LNCaP clone FGC (cell line): ENCODE data around the gene MAP4K4.

Experiments
- DNase-seq: peaks from one replicate; pipeline ENCODE4 v3.0.0-alpha.2; 2011; ENCODE audit warnings: low read depth
- H3K4me3 ChIP-seq: 2 replicates; pipeline ENCODE4 v1.5.1; 2011; ENCODE audit warnings: mild to moderate bottlenecking, low read depth, low read length, control low read depth
- CTCF ChIP-seq: IDR thresholded peaks from 2 replicates; pipeline ENCODE4 v1.5.1; 2012; ENCODE audit warnings: mild to moderate bottlenecking; ENCODE audit not compliant: control insufficient read depth, insufficient read depth; ENCODE audit errors: extremely low read depth

Gene MAP4K4

GRCh38 chr2:101756266-101756665 is 58.8 kb downstream of the MAP4K4 start:
- DNase-seq: no peak
- H3K4me3 ChIP-seq: no peak overlapping the region
- no peak for TF ChIP-seq CTCF

- DNase-seq: no peak
- H3K4me3 ChIP-seq: no peak overlapping the region
- no peak for TF ChIP-seq CTCF
Measured at GRCh38 chr2:101758001-101758400, 60.5 kb downstream of the MAP4K4 start.

GRCh38 chr2:101759162-101759561 is 61.7 kb downstream of the MAP4K4 start:
- DNase-seq: no peak
- no peak for TF ChIP-seq CTCF
- no peak overlapping the region for H3K4me3 ChIP-seq

- no peak overlapping the region for H3K4me3 ChIP-seq
- no peak for TF ChIP-seq CTCF
- no peak for DNase-seq
Measured at GRCh38 chr2:101762451-101763171, 65.1 kb downstream of the MAP4K4 start.

GRCh38 chr2:101763496-101764333 is 66.2 kb downstream of the MAP4K4 start:
- no peak for TF ChIP-seq CTCF
- H3K4me3 ChIP-seq: no peak overlapping the region
- DNase-seq: no peak

GRCh38 chr2:101766337-101766736 is 68.8 kb downstream of the MAP4K4 start:
- no peak overlapping the region for H3K4me3 ChIP-seq
- DNase-seq: no peak
- no peak for TF ChIP-seq CTCF
